A549 (cell line): ENCODE data around the gene CD151.

Experiments used
- PHF8 ChIP-seq: fragments of 200-600 bp; sonication (generic); IDR thresholded peaks from 2 replicates; pipeline ENCODE4 v1.6.1; 2016; ENCODE audit warnings: low read depth, mild to moderate bottlenecking, antibody characterized with exemption, moderate library complexity, borderline replicate concordance
- SMC3 ChIP-seq: fragments of >200 bp; sonication (Bioruptor Twin); formaldehyde crosslinking; IDR thresholded peaks from 3 replicates; pipeline ENCODE4 v1.6.1; 2018; ENCODE audit warnings: inconsistent platforms
- TF ChIP-seq, protein P1 (sequence below): fragments of >200 bp; sonication (Bioruptor Twin); formaldehyde crosslinking; IDR thresholded peaks from 3 replicates; pipeline ENCODE4 v1.5.1; 2016

DNA sequence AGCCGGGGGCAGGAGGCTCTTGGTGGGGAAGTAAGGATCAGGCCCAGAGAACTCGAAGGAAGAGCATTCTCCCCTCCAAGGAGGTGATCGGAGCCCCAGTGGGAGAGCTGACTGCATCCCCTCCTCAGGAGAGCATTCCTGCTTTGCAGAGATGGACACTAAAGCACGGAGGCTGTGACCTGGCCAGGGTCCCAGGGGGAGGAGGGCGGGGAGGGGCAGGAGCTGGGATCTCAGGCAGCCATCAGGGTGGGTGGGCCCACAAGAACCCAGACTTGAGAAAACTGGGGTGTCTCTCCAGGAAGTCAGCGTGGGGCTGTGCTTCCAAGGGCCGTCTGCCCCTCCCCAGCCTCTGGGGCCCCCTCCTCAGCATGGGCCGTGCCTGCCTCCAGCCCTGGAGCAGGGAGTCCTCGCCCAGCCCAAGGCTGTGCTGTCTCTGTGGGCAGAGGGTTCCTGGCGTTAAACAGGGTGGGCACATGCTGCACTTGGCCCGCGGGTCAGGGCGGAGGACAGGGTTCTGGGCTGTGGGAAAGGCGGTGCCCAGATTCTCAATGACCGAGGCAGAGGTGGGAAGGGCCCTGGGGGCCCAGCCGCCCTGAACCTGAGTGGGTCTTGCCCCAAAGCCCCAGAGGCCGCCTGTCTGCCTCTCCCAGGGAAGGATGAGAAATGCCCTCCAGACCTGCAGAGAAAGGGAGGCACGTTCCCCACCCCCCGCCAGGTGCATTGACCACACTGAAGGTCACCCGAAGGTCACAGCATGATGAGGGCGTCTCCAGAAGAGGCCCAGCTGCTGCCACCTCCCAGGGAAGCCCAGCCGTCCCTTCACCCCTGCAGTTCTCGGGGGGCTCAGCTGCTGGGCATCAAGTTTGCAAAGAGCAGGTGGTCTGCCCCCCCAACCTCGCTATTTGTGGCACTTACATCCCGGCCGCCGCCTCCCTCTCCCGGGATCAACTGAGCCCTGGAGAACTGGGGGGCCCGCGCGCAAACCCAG, 43.5 kb upstream of the CD151 start:
- TF ChIP-seq, protein P1, sequence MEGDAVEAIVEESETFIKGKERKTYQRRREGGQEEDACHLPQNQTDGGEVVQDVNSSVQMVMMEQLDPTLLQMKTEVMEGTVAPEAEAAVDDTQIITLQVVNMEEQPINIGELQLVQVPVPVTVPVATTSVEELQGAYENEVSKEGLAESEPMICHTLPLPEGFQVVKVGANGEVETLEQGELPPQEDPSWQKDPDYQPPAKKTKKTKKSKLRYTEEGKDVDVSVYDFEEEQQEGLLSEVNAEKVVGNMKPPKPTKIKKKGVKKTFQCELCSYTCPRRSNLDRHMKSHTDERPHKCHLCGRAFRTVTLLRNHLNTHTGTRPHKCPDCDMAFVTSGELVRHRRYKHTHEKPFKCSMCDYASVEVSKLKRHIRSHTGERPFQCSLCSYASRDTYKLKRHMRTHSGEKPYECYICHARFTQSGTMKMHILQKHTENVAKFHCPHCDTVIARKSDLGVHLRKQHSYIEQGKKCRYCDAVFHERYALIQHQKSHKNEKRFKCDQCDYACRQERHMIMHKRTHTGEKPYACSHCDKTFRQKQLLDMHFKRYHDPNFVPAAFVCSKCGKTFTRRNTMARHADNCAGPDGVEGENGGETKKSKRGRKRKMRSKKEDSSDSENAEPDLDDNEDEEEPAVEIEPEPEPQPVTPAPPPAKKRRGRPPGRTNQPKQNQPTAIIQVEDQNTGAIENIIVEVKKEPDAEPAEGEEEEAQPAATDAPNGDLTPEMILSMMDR, result no peak
- TF ChIP-seq PHF8, result no peak
- TF ChIP-seq SMC3, result no peak
